Mesendoderm (in vitro differentiated cells): Measurements from ENCODE around the gene GRK3.
"Not testable (repeated sequence)": the region's sequence is repeated elsewhere in the genome, so short reads cannot be mapped to it uniquely, and the experiment has no call there.

Source experiments
- DNase-seq: peaks from one replicate; pipeline ENCODE4 v3.0.0; 2013
- H2AK5ac ChIP-seq: 2 replicates; pipeline ENCODE4 v1.6.1; 2013; ENCODE audit warnings: low read length, inconsistent platforms
- H2BK120ac ChIP-seq: 2 replicates; pipeline ENCODE4 v1.6.1; 2013; ENCODE audit warnings: low read depth, mild to moderate bottlenecking, low read length, moderate library complexity, mixed read lengths
- H2BK15ac ChIP-seq: replicated peaks from 2 replicates; pipeline ENCODE4 v1.6.1; 2013; ENCODE audit warnings: low read depth, mild to moderate bottlenecking, moderate library complexity
- H2BK5ac ChIP-seq: 2 replicates; pipeline ENCODE4 v1.6.1; 2013; ENCODE audit warnings: low read length, inconsistent platforms
- H3K18ac ChIP-seq: 2 replicates; pipeline ENCODE4 v1.6.1; 2013; ENCODE audit warnings: mild to moderate bottlenecking, low read length, mixed read lengths
- H3K23ac ChIP-seq: one replicate; pipeline ENCODE4 v1.6.1; 2013; ENCODE audit warnings: low read length
- H3K27ac ChIP-seq: 2 replicates; pipeline ENCODE4 v1.5.1; 2013; ENCODE audit warnings: low read depth, mild to moderate bottlenecking, inconsistent platforms, low read length, moderate library complexity
- H3K27me3 ChIP-seq: 2 replicates; pipeline ENCODE4 v1.6.1; 2013; ENCODE audit warnings: low read length, control low read depth, mild to moderate bottlenecking, inconsistent platforms; ENCODE audit not compliant: insufficient read depth, poor library complexity
- H3K36me3 ChIP-seq: 2 replicates; pipeline ENCODE4 v1.6.1; 2013; ENCODE audit warnings: low read length, inconsistent platforms; ENCODE audit not compliant: control insufficient read depth, insufficient read depth
- H3K4ac ChIP-seq: one replicate; pipeline ENCODE4 v1.6.1; 2013; ENCODE audit warnings: low read depth, mild to moderate bottlenecking, low read length, moderate library complexity
- H3K4me1 ChIP-seq: 2 replicates; pipeline ENCODE4 v1.6.1; 2013; ENCODE audit warnings: low read depth, low read length, inconsistent platforms; ENCODE audit not compliant: control insufficient read depth
- H3K4me2 ChIP-seq: 2 replicates; pipeline ENCODE4 v1.6.1; 2013; ENCODE audit warnings: low read length
- H3K4me3 ChIP-seq: 2 replicates; pipeline ENCODE4 v1.5.1; 2013; ENCODE audit warnings: mild to moderate bottlenecking, low read length
- H3K56ac ChIP-seq: one replicate; pipeline ENCODE4 v1.6.1; 2013; ENCODE audit warnings: low read length
- H3K79me1 ChIP-seq: 2 replicates; pipeline ENCODE4 v1.6.1; 2013; ENCODE audit warnings: low read length, inconsistent platforms
- H3K79me2 ChIP-seq: 2 replicates; pipeline ENCODE4 v1.6.1; 2013; ENCODE audit warnings: mild to moderate bottlenecking, low read length; ENCODE audit not compliant: control insufficient read depth, insufficient read depth
- H3K9ac ChIP-seq: 2 replicates; pipeline ENCODE4 v1.6.1; 2013; ENCODE audit warnings: low read length, inconsistent platforms
- H4K5ac ChIP-seq: one replicate; pipeline ENCODE4 v1.6.1; 2013; ENCODE audit warnings: low read length
- H4K8ac ChIP-seq: one replicate; pipeline ENCODE4 v1.6.1; 2013; ENCODE audit warnings: low read depth, mild to moderate bottlenecking, control low read depth, low read length, moderate library complexity
- WGBS: extraction: QIAGEN DNeasy Blood & Tissue Kit; methylation state at CpG from one replicate; pipeline ENCODE4 v1.1.7; 2013; ENCODE audit warnings: low lambda C conversion rate, missing lambda C conversion rate; ENCODE audit not compliant: insufficient coverage; ENCODE audit errors: extremely low coverage; 5-methylcytosine and 5-hydroxymethylcytosine counted together

GRK3 gene

DNA sequence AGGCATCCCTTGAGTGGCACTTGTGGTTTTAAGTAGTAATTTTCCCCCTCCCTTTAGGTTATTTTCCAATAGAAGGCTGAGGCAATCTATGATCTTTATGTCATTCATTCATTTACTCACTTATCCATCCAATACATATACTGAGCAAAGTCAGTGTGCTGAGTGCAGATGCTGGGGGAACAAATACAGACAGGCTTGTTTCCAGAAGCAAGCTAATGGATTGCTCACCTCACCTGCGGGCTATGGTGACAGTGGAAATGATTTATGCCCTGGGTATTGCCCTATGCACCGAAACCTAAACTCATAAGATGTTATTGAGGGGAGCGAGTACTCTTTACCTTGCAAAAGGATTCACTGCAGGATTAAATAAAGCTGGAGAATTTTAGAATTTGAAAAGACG, 4.6 kb upstream of the GRK3 start:
- not testable (repeated sequence) for H3K36me3 ChIP-seq, H4K5ac ChIP-seq, H3K79me1 ChIP-seq, H3K4me1 ChIP-seq, H2BK5ac ChIP-seq, H3K79me2 ChIP-seq, H3K4me3 ChIP-seq, H3K27me3 ChIP-seq, H4K8ac ChIP-seq, H3K56ac ChIP-seq, H3K18ac ChIP-seq, H2BK120ac ChIP-seq, H3K9ac ChIP-seq, H3K4ac ChIP-seq, H3K23ac ChIP-seq, H3K27ac ChIP-seq, H3K4me2 ChIP-seq, H2AK5ac ChIP-seq, H2BK15ac ChIP-seq, DNase-seq
- no CpG with 5 or more reads among the region's 4 CpGs for WGBS

DNA sequence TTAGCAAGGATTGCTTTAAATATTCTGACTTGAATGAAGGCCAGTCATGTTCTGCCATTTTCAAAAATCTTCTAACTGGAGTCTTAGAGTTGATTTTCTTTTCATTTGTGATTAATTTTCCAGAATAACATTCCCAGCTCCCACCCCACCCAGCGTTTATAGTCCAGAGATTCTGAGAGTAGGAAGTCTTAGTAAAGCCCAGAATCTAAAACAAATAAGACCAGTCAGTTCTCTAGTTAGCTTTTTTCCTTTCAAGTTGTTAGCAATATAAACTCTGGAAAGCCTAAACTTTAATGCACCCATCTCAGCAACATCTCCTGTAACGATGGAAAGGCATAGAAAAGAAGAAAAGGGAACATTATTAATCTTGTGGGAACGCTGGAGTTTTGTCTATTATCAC, 3.3 kb upstream of the GRK3 start:
- H3K4ac ChIP-seq, H3K9ac ChIP-seq, H2AK5ac ChIP-seq, H3K79me2 ChIP-seq, H4K5ac ChIP-seq, H3K79me1 ChIP-seq, H3K27me3 ChIP-seq, H3K4me3 ChIP-seq, H3K23ac ChIP-seq, H3K56ac ChIP-seq, H2BK15ac ChIP-seq, H3K4me1 ChIP-seq, H2BK120ac ChIP-seq, DNase-seq, H4K8ac ChIP-seq, H3K36me3 ChIP-seq, H3K18ac ChIP-seq, H2BK5ac ChIP-seq, H3K27ac ChIP-seq, H3K4me2 ChIP-seq: not testable (repeated sequence)
- no CpG with 5 or more reads among the region's 3 CpGs for WGBS

DNA sequence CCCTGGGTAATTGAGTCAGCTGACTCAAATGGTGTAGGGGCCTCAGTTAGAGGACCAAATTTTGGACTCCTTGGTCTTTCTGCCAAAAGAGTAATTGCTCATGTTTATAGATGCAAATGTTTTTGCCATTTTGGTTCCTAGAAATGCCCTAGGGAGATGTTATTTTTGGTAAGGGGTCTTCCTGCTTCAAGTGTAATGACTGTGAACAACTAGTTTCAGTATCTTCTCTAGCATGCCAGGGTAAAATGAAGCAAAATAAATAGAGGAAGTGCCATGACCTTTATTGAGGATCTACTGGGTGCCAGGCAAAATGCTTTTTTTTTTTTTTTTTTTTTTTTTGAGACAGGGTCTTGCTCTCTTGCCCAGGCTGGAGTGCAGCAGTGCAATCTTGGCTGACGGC, 2.5 kb upstream of the GRK3 start:
- H3K56ac ChIP-seq, H3K4me1 ChIP-seq, H2AK5ac ChIP-seq, H2BK120ac ChIP-seq, H3K4ac ChIP-seq, H2BK5ac ChIP-seq, H3K23ac ChIP-seq, H3K27ac ChIP-seq, H3K79me2 ChIP-seq, H3K18ac ChIP-seq, H3K36me3 ChIP-seq, H2BK15ac ChIP-seq, H4K8ac ChIP-seq, DNase-seq, H3K4me2 ChIP-seq, H4K5ac ChIP-seq, H3K79me1 ChIP-seq, H3K27me3 ChIP-seq, H3K4me3 ChIP-seq, H3K9ac ChIP-seq: not testable (repeated sequence)
- no CpG with 5 or more reads among the region's 1 CpG for WGBS

DNA sequence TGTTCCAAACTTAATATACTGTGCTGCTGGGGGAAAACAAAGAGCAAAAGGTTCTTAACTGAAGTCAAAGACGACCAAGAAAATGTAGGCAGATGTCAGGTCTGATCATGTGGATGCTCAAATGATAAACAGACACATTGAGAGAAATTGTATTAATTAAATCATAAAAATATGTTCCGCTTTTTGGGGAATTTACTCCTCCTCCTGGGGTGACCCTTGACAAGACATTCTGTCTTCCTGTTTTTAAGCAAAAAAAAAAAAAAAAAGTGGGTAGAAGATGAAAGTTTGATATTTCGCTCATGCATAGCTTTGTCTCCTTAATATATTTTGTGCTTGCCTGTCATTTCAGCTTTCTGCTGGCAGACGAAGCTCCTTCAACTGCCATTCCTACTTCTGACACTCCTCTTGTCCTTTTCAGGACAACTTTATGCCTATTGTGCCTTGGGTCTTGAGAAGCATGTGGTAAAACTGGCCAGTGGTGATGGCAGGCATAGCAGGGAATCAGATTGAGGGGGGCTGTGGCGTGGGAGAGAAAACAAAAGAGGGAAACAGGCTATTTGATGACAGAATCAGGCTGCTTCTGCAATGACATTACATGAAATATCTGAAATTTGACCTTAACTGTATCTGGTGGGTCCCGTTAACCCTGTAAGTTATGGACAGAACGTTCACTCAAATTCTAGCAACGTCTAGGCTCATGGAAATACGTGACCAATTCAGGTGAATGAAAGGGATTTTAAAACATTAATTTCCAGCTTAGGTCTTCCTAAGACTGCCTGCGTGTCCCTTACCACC, 1.3 kb upstream of the GRK3 start:
- not testable (repeated sequence) for H3K23ac ChIP-seq, H3K27ac ChIP-seq, H4K5ac ChIP-seq, H3K18ac ChIP-seq, H3K4me1 ChIP-seq, H4K8ac ChIP-seq, H2BK15ac ChIP-seq, DNase-seq, H3K27me3 ChIP-seq, H2BK5ac ChIP-seq, H3K79me2 ChIP-seq, H3K36me3 ChIP-seq, H3K4me3 ChIP-seq, H2AK5ac ChIP-seq, H3K4me2 ChIP-seq, H3K9ac ChIP-seq, H3K4ac ChIP-seq, H3K79me1 ChIP-seq, H2BK120ac ChIP-seq
- no CpG with 5 or more reads among the region's 10 CpGs for WGBS
- H3K56ac ChIP-seq: peak overlapping the region; percentile 86

DNA sequence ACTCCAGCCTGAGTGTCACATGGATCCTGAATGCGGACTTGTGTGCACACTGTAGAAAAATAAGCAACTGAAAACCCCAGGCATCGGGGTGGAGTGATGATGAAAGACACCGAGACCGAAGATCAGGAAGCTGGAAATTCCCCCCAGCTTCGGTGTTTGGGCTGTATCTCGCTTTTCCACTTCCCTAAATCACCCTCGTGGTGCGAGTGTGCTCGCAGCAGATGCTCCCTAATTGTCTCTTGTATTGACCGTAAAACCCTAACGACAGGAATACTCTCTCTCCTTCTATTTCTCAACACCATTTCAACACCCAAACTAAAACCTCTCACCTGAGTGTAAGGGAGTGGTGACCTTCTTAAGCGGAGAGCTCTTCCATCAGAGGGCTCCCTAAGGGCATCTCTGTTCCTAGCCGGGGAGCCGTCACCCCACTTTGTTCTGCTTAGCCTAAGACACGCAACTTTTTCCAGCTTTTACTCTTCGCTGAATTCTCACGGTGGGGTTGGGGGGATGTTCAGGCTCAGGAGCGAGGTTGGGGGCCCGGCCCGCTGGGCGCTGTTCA, 635 bp upstream of the GRK3 start:
- H3K18ac ChIP-seq: no peak overlapping the region
- H3K27me3 ChIP-seq: peaks cover 4% of the 10 kb centered on the region
- H3K4me2 ChIP-seq: peak overlapping the region; percentile 97
- H3K9ac ChIP-seq: peak overlapping the region; percentile 74
- no peak overlapping the region for H3K27ac ChIP-seq
- H3K36me3 ChIP-seq: no peaks in the 10 kb centered on the region
- H3K79me2 ChIP-seq: no peaks in the 10 kb centered on the region
- no peak overlapping the region for H2AK5ac ChIP-seq
- WGBS: 100% methylated on average over 2 of the region's 21 CpGs
- H2BK15ac ChIP-seq: no peak overlapping the region
- peak overlapping the region; percentile 86 for H3K56ac ChIP-seq
- H2BK120ac ChIP-seq: no peak overlapping the region
- H3K4me1 ChIP-seq: no peaks in the 10 kb centered on the region
- no peak overlapping the region for H2BK5ac ChIP-seq
- no peak overlapping the region for H3K4ac ChIP-seq
- no peak for DNase-seq
- no peak overlapping the region for H4K8ac ChIP-seq
- no peak overlapping the region for H4K5ac ChIP-seq
- no peak overlapping the region for H3K23ac ChIP-seq
- no peaks in the 10 kb centered on the region for H3K79me1 ChIP-seq
- peak overlapping the region; percentile 69 for H3K4me3 ChIP-seq
